DND-41 (cell line): ENCODE data around the gene TMPRSS4.

Source experiments
- ATAC-seq: fragments of 200-7000 bp; cut with Tn5 transposase; 3 replicates; pipeline ENCODE4 v1.9.1; 2021; ENCODE audit warnings: low read depth; ENCODE audit not compliant: insufficient read depth
- DNase-seq: peaks from one replicate; pipeline ENCODE4 v3.0.0-alpha.2; 2020
- H2AFZ ChIP-seq: 2 replicates; pipeline ENCODE4 v1.6.0; 2012; ENCODE audit warnings: low read depth, low read length
- H3K27ac ChIP-seq: 2 replicates; pipeline ENCODE4 v1.5.1; 2012; ENCODE audit warnings: low read length, inconsistent platforms
- H3K27me3 ChIP-seq: fragments of 200-600 bp; sonication (generic); 2 replicates; pipeline ENCODE4 v1.6.0; 2012; ENCODE audit warnings: low read length, mild to moderate bottlenecking, inconsistent platforms; ENCODE audit not compliant: insufficient read depth, poor library complexity
- H3K36me3 ChIP-seq: 2 replicates; pipeline ENCODE4 v1.5.1; 2012; ENCODE audit warnings: low read length, inconsistent platforms; ENCODE audit not compliant: insufficient read depth
- H3K4me1 ChIP-seq: 2 replicates; pipeline ENCODE4 v1.5.1; 2012; ENCODE audit warnings: mild to moderate bottlenecking, low read length; ENCODE audit not compliant: insufficient read depth
- H3K4me2 ChIP-seq: 2 replicates; pipeline ENCODE4 v1.6.0; 2012; ENCODE audit warnings: mild to moderate bottlenecking, moderate library complexity, low read length, inconsistent platforms; ENCODE audit not compliant: insufficient read depth
- H3K4me3 ChIP-seq, 2 experiments: fragments of 200-600 bp in 1 of 2; shearing (Covaris generic) in 1 of 2; 2 replicates each; pipeline ENCODE4 v1.5.1; 2012 to 2016; ENCODE audit warnings: inconsistent platforms in 2 of 2, low read length in 2 of 2, mild to moderate bottlenecking in 2 of 2, low read depth in 1 of 2, moderate library complexity in 1 of 2
- H3K79me2 ChIP-seq: 2 replicates; pipeline ENCODE4 v1.6.0; 2012; ENCODE audit warnings: low read length, inconsistent platforms; ENCODE audit not compliant: insufficient read depth
- H3K9ac ChIP-seq: 2 replicates; pipeline ENCODE4 v1.6.0; 2012; ENCODE audit warnings: low read depth, mild to moderate bottlenecking, inconsistent platforms, low read length, moderate library complexity
- H3K9me3 ChIP-seq: 2 replicates; pipeline ENCODE4 v1.5.1; 2012; ENCODE audit warnings: low read length, moderate library complexity, mild to moderate bottlenecking, inconsistent platforms; ENCODE audit not compliant: insufficient read depth, severe bottlenecking
- H4K20me1 ChIP-seq: 2 replicates; pipeline ENCODE4 v1.6.0; 2012; ENCODE audit warnings: low read length; ENCODE audit not compliant: insufficient read depth
- EZH2 ChIP-seq: IDR thresholded peaks from 3 replicates; pipeline ENCODE4 v1.6.1; 2012; ENCODE audit warnings: borderline replicate concordance, low read depth, mild to moderate bottlenecking, moderate library complexity, low read length, inconsistent platforms; ENCODE audit not compliant: severe bottlenecking
- TF ChIP-seq, protein P1 (sequence below): IDR thresholded peaks from 2 replicates; pipeline ENCODE4 v1.5.1; 2012; ENCODE audit warnings: borderline replicate concordance, low read length, moderate library complexity, mild to moderate bottlenecking; ENCODE audit not compliant: poor library complexity, severe bottlenecking; ENCODE audit errors: extremely low read depth

Gene TMPRSS4

DNA sequence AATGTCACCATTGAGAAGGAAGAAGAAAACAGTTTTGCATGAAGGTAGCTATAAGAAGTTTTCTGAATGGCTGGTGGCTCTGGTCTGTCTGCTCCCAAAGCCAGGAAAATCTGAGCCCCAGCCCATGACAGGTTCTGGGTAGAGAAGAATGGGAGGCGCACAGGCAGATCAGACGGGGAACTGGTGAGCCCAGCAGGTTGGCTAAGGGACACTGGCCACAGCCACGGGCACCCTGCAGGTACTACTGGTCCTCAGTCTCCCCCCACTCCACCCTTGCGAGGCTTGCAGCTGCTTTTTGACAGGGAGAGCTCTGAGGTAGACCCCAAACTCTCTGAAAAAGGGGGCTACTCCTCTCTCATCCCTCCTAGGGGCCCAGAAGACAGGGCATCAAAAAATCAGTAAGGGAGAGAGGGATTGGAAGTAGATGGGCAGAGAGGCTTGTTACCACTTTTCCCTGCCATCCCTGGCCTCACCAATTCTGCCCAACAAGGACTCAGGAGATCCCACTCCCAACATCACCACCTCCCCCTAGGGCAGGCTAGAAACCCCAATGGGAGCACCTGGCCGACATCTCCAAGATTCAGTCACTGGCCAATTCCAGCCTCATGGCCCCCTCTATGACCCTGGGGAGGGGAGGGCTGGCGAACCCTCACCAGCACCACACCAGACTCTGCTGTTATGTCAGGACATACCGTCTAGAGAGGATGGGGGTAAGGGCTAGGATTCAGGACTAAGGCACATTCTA is 58.3 kb downstream of the TMPRSS4 start:
- Histone ChIP-seq H3K79me2 (no peaks in the 10 kb centered on the region), H3K4me2 (no peak overlapping the region), H3K9me3 (no peaks in the 10 kb centered on the region), H3K4me3 (no peak overlapping the region), H3K27ac (no peak overlapping the region), H3K9ac (no peak overlapping the region), H2AFZ (no peak overlapping the region), H4K20me1 (no peaks in the 10 kb centered on the region), H3K4me1 (no peaks in the 10 kb centered on the region), H3K36me3 (no peaks in the 10 kb centered on the region), H3K27me3 (peaks cover 29% of the 10 kb centered on the region)
- ATAC-seq (no peak), DNase-seq (no peak)
- TF ChIP-seq, protein P1, sequence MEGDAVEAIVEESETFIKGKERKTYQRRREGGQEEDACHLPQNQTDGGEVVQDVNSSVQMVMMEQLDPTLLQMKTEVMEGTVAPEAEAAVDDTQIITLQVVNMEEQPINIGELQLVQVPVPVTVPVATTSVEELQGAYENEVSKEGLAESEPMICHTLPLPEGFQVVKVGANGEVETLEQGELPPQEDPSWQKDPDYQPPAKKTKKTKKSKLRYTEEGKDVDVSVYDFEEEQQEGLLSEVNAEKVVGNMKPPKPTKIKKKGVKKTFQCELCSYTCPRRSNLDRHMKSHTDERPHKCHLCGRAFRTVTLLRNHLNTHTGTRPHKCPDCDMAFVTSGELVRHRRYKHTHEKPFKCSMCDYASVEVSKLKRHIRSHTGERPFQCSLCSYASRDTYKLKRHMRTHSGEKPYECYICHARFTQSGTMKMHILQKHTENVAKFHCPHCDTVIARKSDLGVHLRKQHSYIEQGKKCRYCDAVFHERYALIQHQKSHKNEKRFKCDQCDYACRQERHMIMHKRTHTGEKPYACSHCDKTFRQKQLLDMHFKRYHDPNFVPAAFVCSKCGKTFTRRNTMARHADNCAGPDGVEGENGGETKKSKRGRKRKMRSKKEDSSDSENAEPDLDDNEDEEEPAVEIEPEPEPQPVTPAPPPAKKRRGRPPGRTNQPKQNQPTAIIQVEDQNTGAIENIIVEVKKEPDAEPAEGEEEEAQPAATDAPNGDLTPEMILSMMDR = no peak
- no peak for TF ChIP-seq EZH2

DNA sequence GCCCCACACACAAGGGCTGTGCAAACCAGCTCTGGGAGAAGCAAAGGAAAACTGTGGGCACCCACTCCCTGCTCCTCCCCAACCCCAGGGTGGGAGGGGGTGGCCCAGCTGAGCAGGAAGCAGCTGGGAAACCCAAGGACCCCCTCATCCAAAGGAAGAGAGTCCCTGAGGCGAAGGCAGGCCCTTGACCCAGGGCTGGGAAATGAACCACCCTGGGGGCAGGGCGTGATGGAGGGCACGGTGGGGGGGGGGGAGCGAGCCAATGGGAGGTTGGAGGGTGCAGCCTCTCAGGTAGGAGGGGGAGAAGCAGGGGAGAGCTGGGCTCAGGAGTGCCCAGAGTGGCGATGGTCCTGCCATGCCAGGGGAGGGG is 58.9 kb downstream of the TMPRSS4 start:
- Histone ChIP-seq H2AFZ (no peak overlapping the region), H3K27ac (no peak overlapping the region), H3K36me3 (no peaks in the 10 kb centered on the region), H3K9ac (no peak overlapping the region), H3K79me2 (no peaks in the 10 kb centered on the region), H3K9me3 (no peaks in the 10 kb centered on the region), H3K4me3 (no peak overlapping the region), H4K20me1 (no peaks in the 10 kb centered on the region), H3K27me3 (peaks cover 33% of the 10 kb centered on the region), H3K4me2 (no peak overlapping the region), H3K4me1 (no peaks in the 10 kb centered on the region)
- no peak for TF ChIP-seq EZH2
- TF ChIP-seq, protein P1 = no peak
- DNase-seq (no peak), ATAC-seq (no peak)

DNA sequence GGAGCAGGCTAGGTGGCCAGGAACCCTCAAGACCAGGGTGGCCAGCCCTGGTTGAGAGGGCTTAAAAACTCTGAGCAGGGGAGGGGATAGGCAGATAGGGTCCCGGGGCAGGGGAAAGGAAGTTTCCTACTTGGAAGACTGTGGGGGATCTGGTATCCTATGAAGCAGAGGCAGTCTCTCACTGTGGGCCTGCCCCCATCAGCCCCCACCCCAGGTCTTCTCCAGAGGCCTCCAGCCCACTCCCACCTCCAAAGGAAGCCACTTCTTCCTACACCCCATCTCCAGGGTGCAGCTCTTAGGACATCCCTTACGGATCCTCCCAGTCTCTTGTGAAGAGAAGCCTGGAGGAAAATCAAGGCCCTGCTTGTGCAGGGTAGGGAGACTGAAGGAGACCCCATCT is 59.5 kb downstream of the TMPRSS4 start:
- no peaks in the 10 kb centered on the region for H3K9me3 ChIP-seq
- TF ChIP-seq EZH2 = no peak
- TF ChIP-seq, protein P1 = no peak
- H2AFZ ChIP-seq = no peak overlapping the region
- no peaks in the 10 kb centered on the region for H3K36me3 ChIP-seq
- H3K79me2 ChIP-seq = no peaks in the 10 kb centered on the region
- no peak for ATAC-seq
- no peak overlapping the region for H3K4me2 ChIP-seq
- H3K27ac ChIP-seq = no peak overlapping the region
- no peak overlapping the region for H3K4me3 ChIP-seq
- no peak for DNase-seq
- H3K9ac ChIP-seq = no peak overlapping the region
- peaks cover 33% of the 10 kb centered on the region for H3K27me3 ChIP-seq
- no peaks in the 10 kb centered on the region for H4K20me1 ChIP-seq
- H3K4me1 ChIP-seq = no peaks in the 10 kb centered on the region

DNA sequence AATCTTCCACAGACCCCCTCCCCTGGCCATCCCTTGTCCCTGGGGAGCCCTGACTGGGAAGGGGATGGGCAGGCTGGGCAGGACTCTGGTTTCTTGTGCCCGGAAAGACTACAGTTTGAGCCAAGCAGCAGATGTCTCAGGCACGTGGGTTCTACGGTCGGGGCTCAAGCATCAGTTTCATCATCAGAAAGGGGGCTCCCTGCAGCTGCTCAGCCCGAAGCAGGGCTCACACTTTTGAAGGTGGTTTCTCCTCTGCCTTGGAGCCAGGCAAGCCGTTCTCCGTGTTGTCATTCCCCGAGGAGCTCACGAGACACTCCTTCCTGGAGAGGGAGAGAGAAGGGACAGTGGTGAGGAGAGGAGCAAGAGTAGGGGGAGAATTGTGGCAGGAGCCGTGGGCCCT is 59.9 kb downstream of the TMPRSS4 start:
- Histone ChIP-seq H2AFZ (no peak overlapping the region), H3K4me3 (no peak overlapping the region), H3K9me3 (no peaks in the 10 kb centered on the region), H3K4me2 (no peak overlapping the region), H3K4me1 (no peaks in the 10 kb centered on the region), H3K9ac (no peak overlapping the region), H3K79me2 (no peaks in the 10 kb centered on the region), H3K27me3 (peaks cover 33% of the 10 kb centered on the region), H4K20me1 (no peaks in the 10 kb centered on the region), H3K36me3 (no peaks in the 10 kb centered on the region), H3K27ac (no peak overlapping the region)
- DNase-seq (no peak), ATAC-seq (no peak)
- TF ChIP-seq EZH2 = no peak
- TF ChIP-seq, protein P1 = no peak
